Loucy (cell line): ENCODE data around the gene TDRD1.

Source experiments
- H2AFZ ChIP-seq: fragments of 200-600 bp; sonication (generic); 2 replicates; pipeline ENCODE4 v1.6.0; 2016; ENCODE audit warnings: antibody characterized with exemption, mild to moderate bottlenecking, low read length, moderate library complexity
- H3F3A ChIP-seq: fragments of 200-600 bp; 2 replicates; pipeline ENCODE4 v1.6.0; 2016; ENCODE audit warnings: antibody characterized with exemption, low read depth, mild to moderate bottlenecking
- H3K27me3 ChIP-seq: fragments of 200-600 bp; sonication (generic); 2 replicates; pipeline ENCODE4 v1.6.1; 2014; ENCODE audit warnings: low read length, mild to moderate bottlenecking; ENCODE audit not compliant: insufficient read depth, poor library complexity, severe bottlenecking
- H3K36me3 ChIP-seq: fragments of 200-600 bp; sonication (generic); 2 replicates; pipeline ENCODE4 v1.6.1; 2016; ENCODE audit warnings: low read length; ENCODE audit not compliant: insufficient read depth
- H3K4me1 ChIP-seq: fragments of 200-600 bp; sonication (generic); 2 replicates; pipeline ENCODE4 v1.5.1; 2014; ENCODE audit warnings: low read length, mild to moderate bottlenecking; ENCODE audit not compliant: insufficient read depth, poor library complexity, severe bottlenecking
- H3K4me2 ChIP-seq: fragments of 200-600 bp; sonication (generic); 2 replicates; pipeline ENCODE4 v1.6.0; 2014; ENCODE audit warnings: antibody characterized with exemption, low read length, low read depth, mild to moderate bottlenecking; ENCODE audit not compliant: poor library complexity, severe bottlenecking
- H3K4me3 ChIP-seq: fragments of 200-600 bp; sonication (generic); 2 replicates; pipeline ENCODE4 v1.5.1; 2014; ENCODE audit warnings: low read length, mild to moderate bottlenecking, mixed read lengths; ENCODE audit not compliant: poor library complexity, severe bottlenecking
- H3K79me2 ChIP-seq: fragments of 200-600 bp; sonication (generic); 2 replicates; pipeline ENCODE4 v1.6.1; 2014; ENCODE audit warnings: low read length; ENCODE audit not compliant: insufficient read depth
- H3K9ac ChIP-seq: fragments of 200-600 bp; sonication (generic); 2 replicates; pipeline ENCODE4 v1.6.0; 2014; ENCODE audit warnings: mild to moderate bottlenecking, low read depth, low read length, moderate library complexity; ENCODE audit not compliant: poor library complexity, severe bottlenecking
- H3K9me2 ChIP-seq: fragments of 200-600 bp; sonication (generic); replicated peaks from 2 replicates; pipeline ENCODE4 v1.6.1; 2016; ENCODE audit warnings: low read depth, low read length, mixed read lengths
- H3K9me3 ChIP-seq: fragments of 200-600 bp; sonication (generic); 2 replicates; pipeline ENCODE4 v1.6.1; 2014; ENCODE audit warnings: mild to moderate bottlenecking, antibody characterized with exemption, low read length, low read depth; ENCODE audit not compliant: insufficient read depth
- H4K20me1 ChIP-seq: fragments of 200-600 bp; sonication (generic); 2 replicates; pipeline ENCODE4 v1.6.0; 2014; ENCODE audit warnings: antibody characterized with exemption, low read length, mild to moderate bottlenecking; ENCODE audit not compliant: insufficient read depth, poor library complexity, severe bottlenecking
- EZH2phosphoT487 ChIP-seq: fragments of 200-600 bp; IDR thresholded peaks from 2 replicates; pipeline ENCODE4 v1.6.1; 2018; ENCODE audit warnings: antibody characterized with exemption, mild to moderate bottlenecking, moderate library complexity, borderline replicate concordance
- TF ChIP-seq, protein P1 (sequence below): fragments of 200-600 bp; sonication (generic); conservative IDR thresholded peaks from 2 replicates; pipeline ENCODE4 v1.5.1; 2014; ENCODE audit warnings: mild to moderate bottlenecking, antibody characterized with exemption, low read length

Gene TDRD1

DNA sequence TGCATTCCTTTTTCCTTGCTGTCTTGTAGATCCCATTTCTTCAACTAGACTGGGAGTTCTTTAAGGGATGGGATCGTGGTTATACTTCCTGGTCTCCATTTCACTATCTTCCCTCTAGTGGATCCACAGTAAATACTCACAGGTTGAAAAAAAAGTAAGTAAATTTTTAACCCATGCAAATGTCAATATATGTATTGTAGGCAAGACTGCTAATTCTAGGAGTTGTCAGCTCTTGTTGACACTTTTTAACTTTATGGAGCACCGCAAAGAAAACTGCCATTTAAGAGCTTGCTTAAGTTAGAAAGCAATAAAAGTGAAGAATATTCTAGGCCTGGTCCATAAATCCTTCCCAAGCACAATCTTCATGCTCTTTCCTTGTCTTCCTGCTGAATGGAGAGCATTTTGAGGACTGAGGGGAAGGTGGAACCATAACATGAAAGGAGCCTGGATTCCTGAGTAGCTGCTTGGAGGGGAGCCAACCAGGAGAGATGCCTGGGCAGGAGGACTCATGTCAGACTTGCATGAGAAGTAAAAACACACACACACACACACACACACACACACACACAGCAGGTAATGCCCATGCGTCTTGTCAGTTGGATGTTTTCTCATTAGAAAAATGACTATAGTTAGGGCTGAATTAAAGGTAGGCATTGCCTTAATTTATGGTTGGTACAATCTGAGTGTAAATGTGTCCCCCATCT, 92.1 kb downstream of the TDRD1 start:
- H3K9me2 ChIP-seq, result no peaks in the 10 kb centered on the region
- H3K4me2 ChIP-seq, result no peak overlapping the region
- no peak overlapping the region for H3K9ac ChIP-seq
- no peaks in the 10 kb centered on the region for H3K36me3 ChIP-seq
- TF ChIP-seq, protein P1, sequence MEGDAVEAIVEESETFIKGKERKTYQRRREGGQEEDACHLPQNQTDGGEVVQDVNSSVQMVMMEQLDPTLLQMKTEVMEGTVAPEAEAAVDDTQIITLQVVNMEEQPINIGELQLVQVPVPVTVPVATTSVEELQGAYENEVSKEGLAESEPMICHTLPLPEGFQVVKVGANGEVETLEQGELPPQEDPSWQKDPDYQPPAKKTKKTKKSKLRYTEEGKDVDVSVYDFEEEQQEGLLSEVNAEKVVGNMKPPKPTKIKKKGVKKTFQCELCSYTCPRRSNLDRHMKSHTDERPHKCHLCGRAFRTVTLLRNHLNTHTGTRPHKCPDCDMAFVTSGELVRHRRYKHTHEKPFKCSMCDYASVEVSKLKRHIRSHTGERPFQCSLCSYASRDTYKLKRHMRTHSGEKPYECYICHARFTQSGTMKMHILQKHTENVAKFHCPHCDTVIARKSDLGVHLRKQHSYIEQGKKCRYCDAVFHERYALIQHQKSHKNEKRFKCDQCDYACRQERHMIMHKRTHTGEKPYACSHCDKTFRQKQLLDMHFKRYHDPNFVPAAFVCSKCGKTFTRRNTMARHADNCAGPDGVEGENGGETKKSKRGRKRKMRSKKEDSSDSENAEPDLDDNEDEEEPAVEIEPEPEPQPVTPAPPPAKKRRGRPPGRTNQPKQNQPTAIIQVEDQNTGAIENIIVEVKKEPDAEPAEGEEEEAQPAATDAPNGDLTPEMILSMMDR, result no peak
- no peaks in the 10 kb centered on the region for H3K27me3 ChIP-seq
- H3F3A ChIP-seq, result no peaks in the 10 kb centered on the region
- H4K20me1 ChIP-seq, result no peaks in the 10 kb centered on the region
- H3K4me1 ChIP-seq, result peaks cover 4% of the 10 kb centered on the region
- no peaks in the 10 kb centered on the region for H3K9me3 ChIP-seq
- 0 out of 2 replicates have a peak overlapping the region, but pooled peaks have one; percentile 45 for H2AFZ ChIP-seq
- H3K4me3 ChIP-seq, result no peak overlapping the region
- H3K79me2 ChIP-seq, result no peaks in the 10 kb centered on the region

DNA sequence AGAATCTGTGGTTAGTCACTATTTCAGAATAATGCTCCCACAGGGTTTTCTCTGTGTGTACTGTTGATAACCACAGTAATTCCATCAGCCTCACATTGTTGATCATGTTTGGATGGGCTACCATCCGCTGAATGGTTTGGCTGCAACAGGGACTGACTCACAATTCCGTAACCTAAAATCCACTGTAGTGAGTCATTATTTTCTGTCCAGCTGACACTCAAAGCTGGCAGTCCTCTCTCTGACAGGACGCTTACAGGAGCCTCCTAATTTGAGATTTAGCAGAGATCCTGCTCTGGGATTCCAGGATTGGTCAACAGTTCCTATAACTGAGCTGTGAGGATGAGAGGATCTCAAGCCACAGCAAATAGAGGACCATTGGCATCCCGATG, 92.6 kb downstream of the TDRD1 start:
- Histone ChIP-seq H3K9me3 (no peaks in the 10 kb centered on the region), H3K36me3 (no peaks in the 10 kb centered on the region), H3K4me1 (peaks cover 1% of the 10 kb centered on the region), H3K9ac (no peak overlapping the region), H3K27me3 (no peaks in the 10 kb centered on the region), H4K20me1 (no peaks in the 10 kb centered on the region), H3K4me3 (no peak overlapping the region), H2AFZ (no peak overlapping the region), H3K4me2 (no peak overlapping the region), H3F3A (no peaks in the 10 kb centered on the region), H3K9me2 (no peaks in the 10 kb centered on the region), H3K79me2 (no peaks in the 10 kb centered on the region)
- TF ChIP-seq EZH2phosphoT487, result no peak
- TF ChIP-seq, protein P1, result no peak

DNA sequence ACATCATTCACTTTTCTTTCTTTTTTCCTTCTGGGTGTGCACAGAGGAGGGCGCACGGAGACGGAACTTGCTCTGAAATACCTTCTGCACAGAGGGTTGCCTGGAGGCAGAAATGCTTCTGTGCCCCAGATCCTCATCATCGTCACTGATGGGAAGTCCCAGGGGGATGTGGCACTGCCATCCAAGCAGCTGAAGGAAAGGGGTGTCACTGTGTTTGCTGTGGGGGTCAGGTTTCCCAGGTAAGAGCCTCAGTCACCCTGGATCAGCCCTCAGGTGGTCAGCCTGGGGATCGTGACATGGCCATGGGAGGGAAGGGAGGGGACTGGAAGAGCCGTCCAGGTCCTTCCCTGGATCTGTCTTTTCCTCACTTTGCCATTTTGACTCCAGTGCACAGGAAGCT, 93.5 kb downstream of the TDRD1 start:
- Histone ChIP-seq H3K9ac (no peak overlapping the region), H3K4me1 (no peaks in the 10 kb centered on the region), H3K4me3 (no peak overlapping the region), H3K36me3 (no peaks in the 10 kb centered on the region), H3K4me2 (no peak overlapping the region), H3F3A (no peaks in the 10 kb centered on the region), H4K20me1 (no peaks in the 10 kb centered on the region), H3K9me3 (no peaks in the 10 kb centered on the region), H3K79me2 (no peaks in the 10 kb centered on the region), H3K9me2 (no peaks in the 10 kb centered on the region), H2AFZ (no peak overlapping the region), H3K27me3 (no peaks in the 10 kb centered on the region)
- TF ChIP-seq, protein P1, result no peak
